ENCODE data around the gene ARHGAP26. TPM values are rescaled to one million over a fixed set of nuclear protein-coding genes. Genes with fewer than 3 reads are reported as not detected.
A peak's percentile ranks its signal among the peaks of the same experiment; 100 is the strongest.

ARHGAP26 gene
- total RNA-seq, 5 donors from 2014 or later (not counting 1 experiment from before 2014, with no cell fraction given): 22.8 to 49.3 (median 28.3) TPM

DNA sequence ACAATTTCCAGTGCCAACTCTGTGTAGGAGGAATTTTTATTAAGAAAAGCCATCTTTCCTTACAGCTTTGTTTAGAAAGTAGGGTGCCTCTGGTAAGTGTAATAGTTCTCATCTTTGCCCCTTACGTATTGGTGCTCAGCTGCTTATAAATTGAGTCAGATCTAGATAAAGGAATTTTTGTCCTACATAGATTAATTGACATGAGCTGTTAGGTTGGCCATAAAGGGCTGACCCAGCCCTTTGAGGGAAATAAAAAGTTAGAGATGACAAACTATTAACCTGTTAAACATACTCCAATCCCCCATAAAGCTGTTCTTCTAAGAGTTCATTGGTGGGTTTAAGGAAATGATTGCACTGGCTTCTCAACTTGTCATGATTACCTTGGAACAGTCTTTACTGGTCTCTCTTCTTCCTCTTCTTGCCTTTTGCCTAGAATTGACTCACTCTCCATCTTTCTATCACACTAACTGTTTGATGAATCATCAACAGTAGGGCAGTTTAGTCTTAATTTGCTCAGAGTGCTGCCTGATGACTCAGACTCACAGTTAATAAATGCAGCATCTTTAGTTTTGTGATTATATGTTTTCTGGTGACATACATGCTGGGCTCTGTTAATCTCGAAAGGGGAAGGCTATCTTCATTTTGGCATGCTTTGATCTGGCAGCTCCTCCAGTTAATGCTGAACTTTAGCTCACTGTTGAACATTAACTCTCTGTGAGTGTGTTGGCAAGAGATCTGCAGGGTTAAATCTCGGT is 51.7 kb downstream of the ARHGAP26 start:
- Mint-ChIP-seq H3K4me1 (peaks cover 50 to 59% (median 51%) of the 10 kb centered on the region in 3 donors), H3K4me3 (no peak overlapping the region), H3K27me3 (no peaks in the 10 kb centered on the region), H3K9me3 (peaks cover 0 to 4% (median 2%) of the 10 kb centered on the region in 3 donors), H3K27ac (no peak overlapping the region), H3K36me3 (peaks cover 10% of the 10 kb centered on the region)
- WGBS (ENCODE audit: insufficient coverage): no CpG with 5 or more reads among the region's 3 CpGs
- H3K4me1 ChIP-seq (ENCODE audit: control insufficient read depth in 1 of 2, extremely low read depth in 1 of 2, insufficient read depth in 2 of 2, low read length in 2 of 2): peaks cover 0 to 26% of the 10 kb centered on the region in 2 experiments
- no peaks in the 10 kb centered on the region for H3K27me3 ChIP-seq (replicated peaks in 1 of 2; ENCODE audit: control insufficient read depth in 2 of 2, extremely low read depth in 1 of 2, insufficient read depth in 2 of 2, low read length in 1 of 2)
- no peak for DNase-seq
- no peak overlapping the region for H3K27ac ChIP-seq (ENCODE audit: low read length)
- POLR2A ChIA-PET: interaction anchor here (0.8 to 1.0 kb wide), 2 partner anchors 8 to 51 kb away, joined by 4 read pairs; no protein-coding TSS in a partner anchor
- peaks cover 0 to 3% of the 10 kb centered on the region in 2 donors for H3K36me3 ChIP-seq (ENCODE audit: control insufficient read depth in 2 of 2, extremely low read depth in 1 of 2, insufficient read depth in 1 of 2, low read length in 1 of 2)
- peak in 2 of 4 experiments; percentile 80 to 88 for ATAC-seq (replicated peaks in 1 of 4)
- no peak overlapping the region for H3K4me3 ChIP-seq (ENCODE audit: control insufficient read depth in 1 of 2, extremely low read depth in 1 of 2, low read length in 1 of 2)
- no peaks in the 10 kb centered on the region for H3K9me3 ChIP-seq
- CTCF ChIA-PET: interaction anchor here (0.6 to 1.4 kb wide), 3 partner anchors 29 to 123 kb away, joined by 3 to 13 read pairs (median 4); partner anchors contain the start of gene ARHGAP26 (in 1 of the 2)

DNA sequence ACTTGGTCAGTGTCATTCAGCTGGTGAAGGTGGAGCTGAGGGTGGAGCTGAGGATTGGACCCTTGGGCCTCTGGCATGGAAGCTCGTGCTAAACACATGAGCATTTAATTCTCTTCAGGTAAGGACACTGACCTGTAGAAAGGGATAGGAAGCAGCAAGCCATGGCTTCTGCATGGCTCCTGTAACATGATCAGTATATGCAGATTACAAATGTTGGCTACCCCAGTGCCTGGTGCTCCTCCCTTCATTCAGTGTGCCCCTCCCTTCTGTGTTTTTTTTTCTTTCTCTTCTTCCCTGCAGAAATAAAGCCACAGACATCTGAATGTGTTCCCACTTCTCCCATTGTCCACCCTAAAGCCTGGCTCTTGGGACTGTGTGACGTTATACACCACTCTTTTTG is 52.9 kb downstream of the ARHGAP26 start:
- Mint-ChIP-seq H3K4me3 (no peak overlapping the region), H3K27ac (no peak overlapping the region)

DNA sequence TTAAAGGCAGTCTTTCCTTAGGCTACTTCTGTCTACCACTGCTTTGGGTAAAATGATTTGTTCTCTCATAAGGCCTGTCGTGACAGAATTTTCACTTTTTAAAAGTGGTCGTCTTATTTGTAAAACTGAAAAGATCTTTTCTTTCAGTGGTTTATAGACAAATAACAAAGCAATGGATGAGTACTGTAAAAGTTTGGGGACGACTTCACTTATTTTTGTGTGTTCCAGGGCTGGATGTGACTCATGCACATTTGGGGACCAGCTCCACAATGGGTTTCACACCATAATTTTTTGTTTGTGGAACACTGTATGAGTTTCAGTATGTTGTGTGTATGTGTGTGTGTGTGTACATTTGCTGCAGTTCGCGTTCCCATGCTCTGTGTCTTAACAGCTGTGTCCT is 53.6 kb downstream of the ARHGAP26 start:
- H3K9me3 Mint-ChIP-seq: peaks cover 0 to 4% (median 2%) of the 10 kb centered on the region in 3 donors
- no peak overlapping the region for H3K4me3 ChIP-seq (ENCODE audit: control insufficient read depth in 1 of 2, extremely low read depth in 1 of 2, low read length in 1 of 2)
- H3K27ac Mint-ChIP-seq: no peak overlapping the region
- peaks cover 58 to 69% (median 64%) of the 10 kb centered on the region in 3 donors for H3K4me1 Mint-ChIP-seq
- no peaks in the 10 kb centered on the region for H3K9me3 ChIP-seq
- ChIA-PET POLR2A (interaction anchor here in 1 of 2 donors (0.8 kb wide), 1 partner anchor 37 kb away, joined by 3 read pairs; no protein-coding TSS in a partner anchor), CTCF (interaction anchor here in 1 of 2 donors (1.0 kb wide), 1 partner anchor 20 kb away, joined by 3 read pairs; no protein-coding TSS in a partner anchor)
- no peak for DNase-seq
- no peak overlapping the region for H3K27ac ChIP-seq (ENCODE audit: low read length)
- H3K4me1 ChIP-seq (ENCODE audit: control insufficient read depth in 1 of 2, extremely low read depth in 1 of 2, insufficient read depth in 2 of 2, low read length in 2 of 2): peaks cover 0 to 37% of the 10 kb centered on the region in 2 experiments
- H3K4me3 Mint-ChIP-seq: no peak overlapping the region
- no peaks in the 10 kb centered on the region for H3K27me3 ChIP-seq (replicated peaks in 1 of 2; ENCODE audit: control insufficient read depth in 2 of 2, extremely low read depth in 1 of 2, insufficient read depth in 2 of 2, low read length in 1 of 2)
- H3K27me3 Mint-ChIP-seq: no peaks in the 10 kb centered on the region
- peaks cover 0 to 1% of the 10 kb centered on the region in 2 donors for H3K36me3 ChIP-seq (ENCODE audit: control insufficient read depth in 2 of 2, extremely low read depth in 1 of 2, insufficient read depth in 1 of 2, low read length in 1 of 2)
- 71% methylated on average over 5 of the region's 5 CpGs for WGBS (ENCODE audit: insufficient coverage)
- no peak for ATAC-seq (replicated peaks in 1 of 4)
- peaks cover 10% of the 10 kb centered on the region for H3K36me3 Mint-ChIP-seq

More for the DNA sequence above, 52.9 kb downstream of the ARHGAP26 start:
- H3K27me3 ChIP-seq (replicated peaks in 1 of 2; ENCODE audit: control insufficient read depth in 2 of 2, extremely low read depth in 1 of 2, insufficient read depth in 2 of 2, low read length in 1 of 2): no peaks in the 10 kb centered on the region
- H3K4me1 ChIP-seq (ENCODE audit: control insufficient read depth in 1 of 2, extremely low read depth in 1 of 2, insufficient read depth in 2 of 2, low read length in 2 of 2): peaks cover 0 to 34% of the 10 kb centered on the region in 2 experiments
- H3K27ac ChIP-seq (ENCODE audit: low read length): no peak overlapping the region
- POLR2A ChIA-PET: no interaction called here
- H3K4me3 ChIP-seq (ENCODE audit: control insufficient read depth in 1 of 2, extremely low read depth in 1 of 2, low read length in 1 of 2): no peak overlapping the region
- Mint-ChIP-seq H3K4me1 (peaks cover 51 to 67% (median 61%) of the 10 kb centered on the region in 3 donors), H3K27me3 (no peaks in the 10 kb centered on the region), H3K36me3 (peaks cover 10% of the 10 kb centered on the region), H3K9me3 (peaks cover 0 to 4% (median 2%) of the 10 kb centered on the region in 3 donors)
- no peaks in the 10 kb centered on the region for H3K9me3 ChIP-seq
- ATAC-seq (replicated peaks in 1 of 4): no peak
- H3K36me3 ChIP-seq (ENCODE audit: control insufficient read depth in 2 of 2, extremely low read depth in 1 of 2, insufficient read depth in 1 of 2, low read length in 1 of 2): peaks cover 0 to 3% of the 10 kb centered on the region in 2 donors
- 100% methylated on average over 2 of the region's 2 CpGs for WGBS (ENCODE audit: insufficient coverage)
- DNase-seq: no peak
- CTCF ChIA-PET: no interaction called here

DNA sequence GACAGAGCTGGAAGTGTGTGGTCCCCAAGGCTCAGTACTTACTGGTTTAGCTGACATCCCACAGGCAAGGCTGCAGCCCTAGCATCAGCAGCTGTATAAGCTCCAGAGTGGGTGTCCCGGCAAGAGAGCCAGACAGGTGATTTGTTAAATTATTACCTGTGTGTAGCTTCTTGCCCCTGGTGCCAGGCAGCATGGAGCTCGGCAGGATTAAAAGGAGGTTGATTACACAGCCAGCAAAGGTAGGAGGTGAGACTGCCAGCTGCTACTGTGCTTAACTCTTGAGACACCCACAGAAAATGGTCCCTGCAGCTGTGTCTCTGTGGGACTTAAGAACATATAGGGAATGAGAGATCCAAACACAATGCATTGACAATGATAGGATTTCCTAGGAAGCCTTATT is 54.2 kb downstream of the ARHGAP26 start:
- ATAC-seq (replicated peaks in 1 of 4) (no peak), DNase-seq (no peak)
- Mint-ChIP-seq H3K4me1 (peaks cover 64 to 72% (median 65%) of the 10 kb centered on the region in 3 donors), H3K36me3 (peaks cover 10% of the 10 kb centered on the region), H3K27me3 (no peaks in the 10 kb centered on the region), H3K27ac (no peak overlapping the region), H3K9me3 (peaks cover 0 to 4% (median 2%) of the 10 kb centered on the region in 3 donors), H3K4me3 (no peak overlapping the region)
- H3K36me3 ChIP-seq (ENCODE audit: control insufficient read depth in 2 of 2, extremely low read depth in 1 of 2, insufficient read depth in 1 of 2, low read length in 1 of 2): no peaks in the 10 kb centered on the region
- CTCF ChIA-PET: interaction anchor here in 1 of 2 donors (1.0 kb wide), 1 partner anchor 20 kb away, joined by 3 read pairs; no protein-coding TSS in a partner anchor
- no peaks in the 10 kb centered on the region for H3K9me3 ChIP-seq
- no peak overlapping the region for H3K27ac ChIP-seq (ENCODE audit: low read length)
- H3K4me3 ChIP-seq (ENCODE audit: control insufficient read depth in 1 of 2, extremely low read depth in 1 of 2, low read length in 1 of 2): no peak overlapping the region
- 67% methylated on average over 1 of the region's 2 CpGs for WGBS (ENCODE audit: insufficient coverage)
- H3K4me1 ChIP-seq (ENCODE audit: control insufficient read depth in 1 of 2, extremely low read depth in 1 of 2, insufficient read depth in 2 of 2, low read length in 2 of 2): peaks cover 0 to 37% of the 10 kb centered on the region in 2 experiments
- POLR2A ChIA-PET: no interaction called here
- no peaks in the 10 kb centered on the region for H3K27me3 ChIP-seq (replicated peaks in 1 of 2; ENCODE audit: control insufficient read depth in 2 of 2, extremely low read depth in 1 of 2, insufficient read depth in 2 of 2, low read length in 1 of 2)

DNA sequence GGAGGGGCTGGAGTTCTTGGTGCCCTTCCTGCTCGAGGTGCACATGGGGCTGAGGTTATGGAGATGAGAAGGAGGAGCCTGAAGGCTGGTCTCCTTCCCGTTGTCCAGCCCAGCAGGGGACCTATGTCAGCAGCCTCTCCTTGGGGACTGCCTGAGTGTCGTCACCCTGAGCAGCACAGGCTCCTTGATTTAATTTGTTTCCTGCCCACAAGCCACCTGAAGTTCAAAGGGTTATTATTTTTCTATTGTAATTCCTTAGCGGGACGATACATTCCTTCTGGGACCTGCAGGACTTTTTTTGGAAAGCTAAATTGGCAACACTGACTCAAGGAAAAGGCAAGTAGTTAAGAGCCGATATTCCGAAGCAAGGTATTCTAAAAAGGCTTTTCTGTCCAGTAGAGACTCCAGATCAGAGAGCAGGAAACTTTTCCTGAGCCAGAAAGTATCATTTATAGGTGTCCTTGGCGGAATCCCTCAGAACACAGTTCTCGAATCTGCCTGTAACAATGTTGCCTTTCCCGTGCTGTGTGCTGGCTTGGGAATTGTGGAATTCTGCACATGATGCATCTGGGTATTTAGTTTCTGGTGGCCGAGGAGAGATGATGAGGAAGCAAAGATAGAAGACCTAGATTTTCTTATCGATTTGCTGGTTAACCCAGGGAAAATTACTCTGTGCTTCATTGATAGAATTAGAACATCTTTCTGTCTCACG is 55.4 kb downstream of the ARHGAP26 start:
- WGBS (ENCODE audit: insufficient coverage): 94% methylated on average over 10 of the region's 13 CpGs
- H3K27ac Mint-ChIP-seq: no peak overlapping the region
- peaks cover 10% of the 10 kb centered on the region for H3K36me3 Mint-ChIP-seq
- peaks cover 65 to 76% (median 68%) of the 10 kb centered on the region in 3 donors for H3K4me1 Mint-ChIP-seq
- CTCF ChIA-PET: no interaction called here
- no peak for DNase-seq
- Histone ChIP-seq H3K36me3 (ENCODE audit: control insufficient read depth in 2 of 2, extremely low read depth in 1 of 2, insufficient read depth in 1 of 2, low read length in 1 of 2) (no peaks in the 10 kb centered on the region), H3K27me3 (replicated peaks in 1 of 2; ENCODE audit: control insufficient read depth in 2 of 2, extremely low read depth in 1 of 2, insufficient read depth in 2 of 2, low read length in 1 of 2) (no peaks in the 10 kb centered on the region), H3K9me3 (no peaks in the 10 kb centered on the region), H3K27ac (ENCODE audit: low read length) (no peak overlapping the region), H3K4me1 (ENCODE audit: control insufficient read depth in 1 of 2, extremely low read depth in 1 of 2, insufficient read depth in 2 of 2, low read length in 2 of 2) (peaks cover 0 to 37% of the 10 kb centered on the region in 2 experiments), H3K4me3 (ENCODE audit: control insufficient read depth in 1 of 2, extremely low read depth in 1 of 2, low read length in 1 of 2) (no peak overlapping the region)
- H3K9me3 Mint-ChIP-seq: peaks cover 0 to 4% (median 2%) of the 10 kb centered on the region in 3 donors
- H3K27me3 Mint-ChIP-seq: no peaks in the 10 kb centered on the region
- POLR2A ChIA-PET: no interaction called here
- no peak overlapping the region for H3K4me3 Mint-ChIP-seq
- no peak for ATAC-seq (replicated peaks in 1 of 4)

DNA sequence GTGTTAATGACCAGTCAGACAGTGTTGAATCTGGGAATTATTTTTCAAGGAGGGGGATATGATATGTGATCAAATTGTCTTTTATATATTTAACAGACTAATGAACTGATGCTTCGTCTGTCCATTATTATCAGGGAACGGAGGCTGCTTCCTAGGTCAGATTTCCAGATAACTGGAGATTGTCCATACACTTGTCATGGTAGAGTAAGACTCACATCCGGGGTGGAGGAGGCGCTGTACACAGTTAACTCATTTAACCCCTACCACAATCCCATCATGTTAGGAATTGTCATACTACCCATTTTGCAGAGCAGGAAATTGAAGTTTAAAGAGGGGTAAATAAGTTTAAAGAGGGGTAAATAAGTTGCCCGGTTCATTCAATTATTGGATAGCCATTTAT is 55.9 kb downstream of the ARHGAP26 start:
- Histone ChIP-seq H3K4me1 (ENCODE audit: control insufficient read depth in 1 of 2, extremely low read depth in 1 of 2, insufficient read depth in 2 of 2, low read length in 2 of 2) (peaks cover 0 to 37% of the 10 kb centered on the region in 2 experiments), H3K36me3 (ENCODE audit: control insufficient read depth in 2 of 2, extremely low read depth in 1 of 2, insufficient read depth in 1 of 2, low read length in 1 of 2) (no peaks in the 10 kb centered on the region), H3K9me3 (no peaks in the 10 kb centered on the region), H3K27me3 (replicated peaks in 1 of 2; ENCODE audit: control insufficient read depth in 2 of 2, extremely low read depth in 1 of 2, insufficient read depth in 2 of 2, low read length in 1 of 2) (no peaks in the 10 kb centered on the region), H3K27ac (ENCODE audit: low read length) (no peak overlapping the region), H3K4me3 (ENCODE audit: control insufficient read depth in 1 of 2, extremely low read depth in 1 of 2, low read length in 1 of 2) (no peak overlapping the region)
- H3K36me3 Mint-ChIP-seq: peaks cover 4% of the 10 kb centered on the region
- no peak overlapping the region for H3K4me3 Mint-ChIP-seq
- WGBS (ENCODE audit: insufficient coverage): 67% methylated on average over 1 of the region's 5 CpGs
- H3K4me1 Mint-ChIP-seq: peaks cover 67 to 73% (median 68%) of the 10 kb centered on the region in 3 donors
- CTCF ChIA-PET: no interaction called here
- DNase-seq (no peak), ATAC-seq (replicated peaks in 1 of 4) (no peak)
- no peaks in the 10 kb centered on the region for H3K27me3 Mint-ChIP-seq
- no peak overlapping the region for H3K27ac Mint-ChIP-seq
- POLR2A ChIA-PET: no interaction called here
- peaks cover 0 to under 1% (median 0%) of the 10 kb centered on the region in 3 donors for H3K9me3 Mint-ChIP-seq
